ENCODE measurements around the gene UCMA.

UCMA gene

DNA sequence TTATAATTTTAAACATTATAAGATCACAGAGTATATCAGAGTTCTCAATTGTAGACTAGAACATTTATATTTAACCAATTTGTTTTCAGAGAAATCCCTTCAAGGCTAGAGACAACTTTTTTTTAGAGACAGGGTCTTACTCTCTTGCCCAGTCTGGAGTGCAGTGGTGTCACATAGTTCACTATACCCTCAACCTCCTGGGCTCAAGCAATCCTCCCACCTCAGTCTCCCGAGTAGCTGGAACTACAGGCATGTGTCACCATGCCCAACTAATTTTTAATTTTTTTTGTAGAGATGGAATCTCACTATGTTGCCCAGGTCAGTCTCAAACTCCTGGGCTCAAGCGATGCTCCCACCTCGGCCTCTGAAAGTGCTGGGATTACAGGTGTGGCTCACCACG, 15.3 kb downstream of the UCMA start:
- H3K36me3 ChIP-seq (ENCODE audit: insufficient read depth, low read length): 0 out of 2 replicates have a peak, but pooled peaks cover 4% of the 10 kb centered on the region

DNA sequence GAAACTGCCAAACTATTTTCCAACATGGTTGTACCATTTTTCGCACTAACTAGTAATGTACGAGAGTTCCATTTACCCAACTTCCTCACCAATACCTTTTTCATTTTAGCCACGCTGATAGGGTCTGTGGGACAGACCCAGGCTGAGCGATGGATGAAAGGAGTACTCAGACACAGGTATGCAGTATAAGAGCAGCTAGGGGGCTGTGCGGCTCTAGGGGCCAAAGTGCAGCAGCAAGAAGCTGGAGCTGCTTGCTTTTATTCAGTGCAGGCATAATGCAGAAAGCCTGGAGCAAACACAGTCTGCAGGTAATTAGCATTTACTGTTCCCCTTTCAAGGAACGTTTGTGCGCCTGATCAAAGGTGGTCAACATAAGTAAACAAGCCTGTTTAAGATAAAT, 21.0 kb downstream of the UCMA start:
- peaks cover 56% of the 10 kb centered on the region for H3K36me3 ChIP-seq (ENCODE audit: insufficient read depth, low read length)
- no peak overlapping the region for H3K9ac ChIP-seq (ENCODE audit: low read depth, low read length)
- no peak overlapping the region for H2AFZ ChIP-seq (ENCODE audit: low read depth, low read length)
- H3K4me3 ChIP-seq (ENCODE audit: low read depth in 1 of 2, low read length in 2 of 2): no peak overlapping the region
- DNase-seq (no peak), ATAC-seq (ENCODE audit: insufficient read depth, low read depth) (no peak)
- no peak overlapping the region for H3K27ac ChIP-seq (ENCODE audit: low read length)
- H3K79me2 ChIP-seq (ENCODE audit: insufficient read depth, low read length): no peaks in the 10 kb centered on the region
- no peaks in the 10 kb centered on the region for H3K4me1 ChIP-seq (ENCODE audit: insufficient read depth, low read length)
- TF ChIP-seq EZH2 (IDR thresholded peaks at IDR 0.05; ENCODE audit: borderline replicate concordance, low read depth, low read length, severe bottlenecking): no peak
- TF ChIP-seq, protein P1, sequence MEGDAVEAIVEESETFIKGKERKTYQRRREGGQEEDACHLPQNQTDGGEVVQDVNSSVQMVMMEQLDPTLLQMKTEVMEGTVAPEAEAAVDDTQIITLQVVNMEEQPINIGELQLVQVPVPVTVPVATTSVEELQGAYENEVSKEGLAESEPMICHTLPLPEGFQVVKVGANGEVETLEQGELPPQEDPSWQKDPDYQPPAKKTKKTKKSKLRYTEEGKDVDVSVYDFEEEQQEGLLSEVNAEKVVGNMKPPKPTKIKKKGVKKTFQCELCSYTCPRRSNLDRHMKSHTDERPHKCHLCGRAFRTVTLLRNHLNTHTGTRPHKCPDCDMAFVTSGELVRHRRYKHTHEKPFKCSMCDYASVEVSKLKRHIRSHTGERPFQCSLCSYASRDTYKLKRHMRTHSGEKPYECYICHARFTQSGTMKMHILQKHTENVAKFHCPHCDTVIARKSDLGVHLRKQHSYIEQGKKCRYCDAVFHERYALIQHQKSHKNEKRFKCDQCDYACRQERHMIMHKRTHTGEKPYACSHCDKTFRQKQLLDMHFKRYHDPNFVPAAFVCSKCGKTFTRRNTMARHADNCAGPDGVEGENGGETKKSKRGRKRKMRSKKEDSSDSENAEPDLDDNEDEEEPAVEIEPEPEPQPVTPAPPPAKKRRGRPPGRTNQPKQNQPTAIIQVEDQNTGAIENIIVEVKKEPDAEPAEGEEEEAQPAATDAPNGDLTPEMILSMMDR (IDR thresholded peaks at IDR 0.05; ENCODE audit: borderline replicate concordance, extremely low read depth, low read length, poor library complexity, severe bottlenecking): no peak
- H4K20me1 ChIP-seq (ENCODE audit: insufficient read depth, low read length): no peaks in the 10 kb centered on the region
- H3K27me3 ChIP-seq (ENCODE audit: insufficient read depth, low read length, poor library complexity): no peaks in the 10 kb centered on the region
- no peak overlapping the region for H3K4me2 ChIP-seq (ENCODE audit: insufficient read depth, low read length)
- no peaks in the 10 kb centered on the region for H3K9me3 ChIP-seq (ENCODE audit: insufficient read depth, low read length, severe bottlenecking)

More for the DNA sequence above, 15.3 kb downstream of the UCMA start:
- H2AFZ ChIP-seq (ENCODE audit: low read depth, low read length): no peak overlapping the region
- no peaks in the 10 kb centered on the region for H3K79me2 ChIP-seq (ENCODE audit: insufficient read depth, low read length)
- no peaks in the 10 kb centered on the region for H3K9me3 ChIP-seq (ENCODE audit: insufficient read depth, low read length, severe bottlenecking)
- H3K4me3 ChIP-seq (ENCODE audit: low read depth in 1 of 2, low read length in 2 of 2): no peak overlapping the region
- no peak overlapping the region for H3K9ac ChIP-seq (ENCODE audit: low read depth, low read length)
- no peak overlapping the region for H3K27ac ChIP-seq (ENCODE audit: low read length)
- H3K27me3 ChIP-seq (ENCODE audit: insufficient read depth, low read length, poor library complexity): no peaks in the 10 kb centered on the region
- no peaks in the 10 kb centered on the region for H4K20me1 ChIP-seq (ENCODE audit: insufficient read depth, low read length)
- no peaks in the 10 kb centered on the region for H3K4me1 ChIP-seq (ENCODE audit: insufficient read depth, low read length)
- H3K4me2 ChIP-seq (ENCODE audit: insufficient read depth, low read length): no peak overlapping the region
- ATAC-seq (ENCODE audit: insufficient read depth, low read depth) (no peak), DNase-seq (no peak)
- TF ChIP-seq EZH2 (IDR thresholded peaks at IDR 0.05; ENCODE audit: borderline replicate concordance, low read depth, low read length, severe bottlenecking): no peak
- TF ChIP-seq, protein P1 (IDR thresholded peaks at IDR 0.05; ENCODE audit: borderline replicate concordance, extremely low read depth, low read length, poor library complexity, severe bottlenecking): no peak

DNA sequence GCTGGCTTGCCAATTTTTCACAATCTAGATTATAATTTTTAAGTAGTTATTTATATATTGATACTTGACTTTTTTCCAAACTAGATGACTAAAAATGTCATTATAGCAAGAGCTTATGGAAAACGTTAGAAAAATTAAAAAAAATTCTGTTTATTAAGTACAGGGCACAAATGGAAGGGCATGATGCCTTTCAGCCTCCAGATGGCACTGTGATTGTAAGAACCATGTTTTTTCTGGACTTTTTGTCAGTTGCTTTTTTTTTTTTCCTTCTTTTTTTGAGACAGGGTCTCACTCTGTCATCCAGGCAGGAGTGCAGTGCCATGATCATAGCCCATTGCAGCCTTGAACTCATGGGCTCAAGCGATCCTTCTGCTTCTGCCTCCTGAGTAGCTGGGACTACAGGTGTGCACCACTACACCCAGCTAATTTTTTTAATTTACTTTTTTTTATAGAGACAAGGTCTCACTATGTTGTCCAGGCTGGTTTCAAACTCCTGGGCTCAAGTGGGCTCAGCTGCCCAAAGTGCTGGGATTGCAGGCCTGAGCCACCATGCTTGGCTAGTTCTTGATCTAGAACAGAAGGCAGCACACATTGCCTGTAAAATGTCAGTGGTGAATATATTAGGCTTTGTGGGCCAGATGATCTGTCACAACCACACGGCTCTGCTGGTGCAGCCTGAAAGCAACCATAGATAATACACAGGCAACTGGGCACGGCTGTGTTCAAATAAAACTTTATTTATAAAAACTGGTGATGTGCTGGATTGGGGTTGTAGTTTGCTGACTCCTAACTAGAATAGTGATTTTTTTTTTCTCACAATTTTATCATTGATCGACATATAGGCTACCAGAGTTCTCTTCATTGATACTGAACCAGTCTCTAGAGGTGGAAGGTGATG, 27.4 kb downstream of the UCMA start:
- no peak for ATAC-seq (ENCODE audit: insufficient read depth, low read depth)

More for the DNA sequence above, 27.4 kb downstream of the UCMA start:
- no peaks in the 10 kb centered on the region for H3K79me2 ChIP-seq (ENCODE audit: insufficient read depth, low read length)
- peaks cover 93% of the 10 kb centered on the region for H3K36me3 ChIP-seq (ENCODE audit: insufficient read depth, low read length)
- no peaks in the 10 kb centered on the region for H3K27me3 ChIP-seq (ENCODE audit: insufficient read depth, low read length, poor library complexity)
- DNase-seq: no peak
- no peak overlapping the region for H3K9ac ChIP-seq (ENCODE audit: low read depth, low read length)
- no peak overlapping the region for H3K4me2 ChIP-seq (ENCODE audit: insufficient read depth, low read length)
- 0 out of 2 replicates have a peak, but pooled peaks cover 3% of the 10 kb centered on the region for H4K20me1 ChIP-seq (ENCODE audit: insufficient read depth, low read length)
- H3K9me3 ChIP-seq (ENCODE audit: insufficient read depth, low read length, severe bottlenecking): no peaks in the 10 kb centered on the region
- TF ChIP-seq EZH2 (IDR thresholded peaks at IDR 0.05; ENCODE audit: borderline replicate concordance, low read depth, low read length, severe bottlenecking): no peak
- TF ChIP-seq, protein P1 (IDR thresholded peaks at IDR 0.05; ENCODE audit: borderline replicate concordance, extremely low read depth, low read length, poor library complexity, severe bottlenecking): peak; percentile 46
- no peak overlapping the region for H3K27ac ChIP-seq (ENCODE audit: low read length)
- H3K4me1 ChIP-seq (ENCODE audit: insufficient read depth, low read length): no peaks in the 10 kb centered on the region
- no peak overlapping the region for H3K4me3 ChIP-seq (ENCODE audit: low read depth in 1 of 2, low read length in 2 of 2)
- H2AFZ ChIP-seq (ENCODE audit: low read depth, low read length): no peak overlapping the region

Data from DND-41 (cell line).